HG03196 (cell line): Measurements from ENCODE around the gene PROKR1.
"Not testable (repeated sequence)": the region's sequence is repeated elsewhere in the genome, so short reads cannot be mapped to it uniquely, and the experiment has no call there.

Experiments used
- ATAC-seq: cut with Tn5 transposase; IDR thresholded peaks from one replicate; pipeline ENCODE4 v1.9.1; 2021; ENCODE audit not compliant: unreplicated experiment

Gene PROKR1

GRCh38 chr2:68653538-68653982 is 10.2 kb downstream of the PROKR1 start:
- ATAC-seq: no peak

- no peak for ATAC-seq
Measured at GRCh38 chr2:68658266-68658665, 14.9 kb downstream of the PROKR1 start.

- ATAC-seq: no peak
Measured at GRCh38 chr2:68659081-68659480, 15.7 kb downstream of the PROKR1 start.

- no peak for ATAC-seq
Measured at GRCh38 chr2:68660658-68661057, 17.3 kb downstream of the PROKR1 start.

GRCh38 chr2:68662466-68662865 is 19.1 kb downstream of the PROKR1 start:
- no peak for ATAC-seq

- no peak for ATAC-seq
Measured at GRCh38 chr2:68663371-68664156, 20.2 kb downstream of the PROKR1 start.

GRCh38 chr2:68667371-68667770 is 24.0 kb downstream of the PROKR1 start:
- no peak for ATAC-seq

- ATAC-seq: no peak
Measured at GRCh38 chr2:68669651-68670050, 26.3 kb downstream of the PROKR1 start.

GRCh38 chr2:68671961-68672360 is 28.6 kb downstream of the PROKR1 start:
- no peak for ATAC-seq

GRCh38 chr2:68673631-68674030 is 30.3 kb downstream of the PROKR1 start:
- ATAC-seq: no peak

- no peak for ATAC-seq
Measured at GRCh38 chr2:68675470-68675869, 32.1 kb downstream of the PROKR1 start.

GRCh38 chr2:68677837-68678236 is 34.5 kb downstream of the PROKR1 start:
- ATAC-seq: not testable (repeated sequence)

- ATAC-seq: not testable (repeated sequence)
Measured at GRCh38 chr2:68679166-68679916, 36.0 kb downstream of the PROKR1 start.

GRCh38 chr2:68679917-68680267 is 36.5 kb downstream of the PROKR1 start:
- ATAC-seq: not testable (repeated sequence)

- ATAC-seq: no peak
Measured at GRCh38 chr2:68684197-68684596, 40.8 kb downstream of the PROKR1 start.

GRCh38 chr2:68686178-68686577 is 42.8 kb downstream of the PROKR1 start:
- ATAC-seq: no peak

- no peak for ATAC-seq
Measured at GRCh38 chr2:68687018-68687417, 43.6 kb downstream of the PROKR1 start.

- ATAC-seq: peak; percentile 96
Measured at GRCh38 chr2:68689553-68690537, 46.5 kb downstream of the PROKR1 start.

- ATAC-seq: no peak
Measured at GRCh38 chr2:68690851-68691250, 47.5 kb downstream of the PROKR1 start.

- no peak for ATAC-seq
Measured at GRCh38 chr2:68692511-68692910, 49.1 kb downstream of the PROKR1 start.

- ATAC-seq: no peak
Measured at GRCh38 chr2:68693951-68694350, 50.6 kb downstream of the PROKR1 start.
